Omental fat pad (tissue), 4 donors: Measurements from ENCODE around the gene ORC5. TPM values are rescaled to one million over a fixed set of nuclear protein-coding genes. Genes with fewer than 3 reads are reported as not detected.
"Not testable (repeated sequence)": the region's sequence is repeated elsewhere in the genome, so short reads cannot be mapped to it uniquely, and the experiment has no call there.

ENCODE experiments used
- ATAC-seq: fragments of 150-250 bp; one replicate; pipeline ENCODE4 v1.9.1; 2016; ENCODE audit warnings: mild to moderate bottlenecking, moderate library complexity; ENCODE audit not compliant: low FRiP score
- DNase-seq: peaks from one replicate; pipeline ENCODE4 v3.0.0-alpha.2; 2019; ENCODE audit warnings: low spot score
- total RNA-seq, 4 donors: library from RNA; depleted of rRNA; stranded (reverse); fragments of >200 nt; gene quantifications; one replicate each; pipeline ENCODE4 v1.1.0, GENCODE V29; 2016
- TF ChIP-seq, protein P1 (sequence below), 3 donors: fragments of 450-650 bp; IDR thresholded peaks; one replicate each; pipeline ENCODE4 v1.5.1; 2016 to 2017; ENCODE audit warnings: antibody characterized with exemption in 3 of 3, mild to moderate bottlenecking in 3 of 3, moderate library complexity in 2 of 3

The ORC5 gene
- total RNA-seq, 4 donors from 2014 or later: 9.4 to 19.9 (median 13.1) TPM

DNA sequence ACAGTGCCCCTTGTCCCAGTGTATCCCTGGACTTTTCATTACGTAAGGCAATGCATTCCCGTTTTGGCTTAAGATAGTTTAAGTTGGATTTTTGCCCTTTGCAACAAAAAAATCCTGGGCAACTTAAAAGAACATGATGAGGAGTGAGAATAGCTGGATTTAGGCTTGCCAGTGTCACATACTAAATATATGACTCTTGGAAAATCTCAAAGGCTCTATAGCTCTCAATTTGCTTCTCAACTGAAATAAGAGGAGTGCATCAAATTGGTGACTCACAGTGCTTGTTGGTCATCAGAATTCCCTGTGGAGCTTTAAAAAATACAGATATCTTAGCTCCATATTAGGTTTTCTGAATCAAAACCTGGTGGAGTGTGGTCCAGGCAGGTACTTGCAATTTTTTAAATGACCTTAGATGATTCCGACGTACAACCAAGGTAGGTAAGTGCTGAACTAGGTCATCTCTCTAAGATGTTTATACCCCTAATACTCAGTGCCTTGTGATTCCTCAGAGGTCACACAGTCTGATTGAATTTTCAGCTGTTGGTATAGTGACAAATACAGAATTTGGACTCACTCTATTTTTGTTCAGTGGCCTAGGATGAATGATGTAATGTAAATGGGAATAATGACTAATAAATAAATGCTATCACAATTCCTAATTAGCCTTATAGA is 33.9 kb upstream of the ORC5 start:
- ATAC-seq: no peak
- DNase-seq: no peak
- TF ChIP-seq, protein P1, sequence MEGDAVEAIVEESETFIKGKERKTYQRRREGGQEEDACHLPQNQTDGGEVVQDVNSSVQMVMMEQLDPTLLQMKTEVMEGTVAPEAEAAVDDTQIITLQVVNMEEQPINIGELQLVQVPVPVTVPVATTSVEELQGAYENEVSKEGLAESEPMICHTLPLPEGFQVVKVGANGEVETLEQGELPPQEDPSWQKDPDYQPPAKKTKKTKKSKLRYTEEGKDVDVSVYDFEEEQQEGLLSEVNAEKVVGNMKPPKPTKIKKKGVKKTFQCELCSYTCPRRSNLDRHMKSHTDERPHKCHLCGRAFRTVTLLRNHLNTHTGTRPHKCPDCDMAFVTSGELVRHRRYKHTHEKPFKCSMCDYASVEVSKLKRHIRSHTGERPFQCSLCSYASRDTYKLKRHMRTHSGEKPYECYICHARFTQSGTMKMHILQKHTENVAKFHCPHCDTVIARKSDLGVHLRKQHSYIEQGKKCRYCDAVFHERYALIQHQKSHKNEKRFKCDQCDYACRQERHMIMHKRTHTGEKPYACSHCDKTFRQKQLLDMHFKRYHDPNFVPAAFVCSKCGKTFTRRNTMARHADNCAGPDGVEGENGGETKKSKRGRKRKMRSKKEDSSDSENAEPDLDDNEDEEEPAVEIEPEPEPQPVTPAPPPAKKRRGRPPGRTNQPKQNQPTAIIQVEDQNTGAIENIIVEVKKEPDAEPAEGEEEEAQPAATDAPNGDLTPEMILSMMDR (IDR thresholded peaks at IDR 0.05): no peak

DNA sequence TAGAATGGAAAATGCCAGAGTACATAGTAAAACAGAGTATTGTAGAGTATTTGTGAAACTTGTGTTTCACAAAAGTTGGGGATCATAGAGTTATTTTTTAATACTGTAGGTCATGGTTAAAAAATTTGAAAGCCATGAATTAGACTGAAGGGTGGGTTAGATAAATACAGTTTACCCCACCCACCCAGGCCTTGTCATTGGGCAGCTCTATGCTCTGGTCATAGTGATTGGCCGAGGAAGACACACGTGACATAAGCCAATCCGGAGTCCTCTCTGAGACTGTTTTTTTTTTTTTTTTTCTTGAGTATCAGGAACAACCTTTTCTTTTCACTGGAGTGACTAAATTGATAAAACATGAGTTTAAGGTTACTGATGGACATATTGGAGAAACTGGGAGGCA is 33.3 kb upstream of the ORC5 start:
- DNase-seq (no peak), ATAC-seq (no peak)
- TF ChIP-seq, protein P1 (IDR thresholded peaks at IDR 0.05): no peak

DNA sequence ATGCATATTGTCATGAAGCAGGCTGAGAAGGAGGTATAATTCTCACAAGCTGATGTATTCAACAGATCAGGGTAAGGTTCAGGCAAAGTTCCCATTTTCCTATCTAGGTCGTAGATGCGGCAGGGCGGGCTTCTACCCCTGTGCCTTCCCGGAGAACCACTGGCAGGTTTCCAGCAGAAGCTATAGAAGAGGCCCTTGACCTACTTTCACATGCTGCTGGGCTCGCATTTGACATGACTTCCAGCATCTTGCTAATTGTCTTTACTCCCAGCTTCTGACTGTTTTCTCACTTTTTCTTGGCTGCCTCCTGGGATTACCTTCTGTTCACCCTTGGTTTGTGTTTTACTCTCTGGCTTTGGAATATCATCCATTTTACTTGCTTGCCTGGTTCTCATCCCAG is 32.6 kb upstream of the ORC5 start:
- TF ChIP-seq, protein P1 (IDR thresholded peaks at IDR 0.05): no peak
- ATAC-seq (no peak), DNase-seq (no peak)

DNA sequence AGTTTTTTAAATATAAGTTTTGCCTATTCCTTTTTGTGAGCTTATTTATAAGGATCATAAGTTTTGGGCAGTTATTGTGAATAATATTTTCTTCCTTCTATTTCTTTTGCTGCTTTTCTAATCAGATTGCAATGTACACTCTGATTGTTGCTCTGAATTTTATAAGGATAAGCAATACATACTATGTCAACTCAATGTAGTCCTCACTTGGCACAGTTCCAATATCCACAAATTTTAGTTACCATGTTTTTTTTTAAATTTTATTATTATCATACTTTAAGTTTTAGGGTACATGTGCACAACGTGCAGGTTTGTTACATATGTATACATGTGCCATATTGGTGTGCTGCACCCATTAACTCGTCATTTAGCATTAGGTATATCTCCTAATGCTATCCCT is 27.2 kb upstream of the ORC5 start:
- ATAC-seq, DNase-seq: not testable (repeated sequence)

DNA sequence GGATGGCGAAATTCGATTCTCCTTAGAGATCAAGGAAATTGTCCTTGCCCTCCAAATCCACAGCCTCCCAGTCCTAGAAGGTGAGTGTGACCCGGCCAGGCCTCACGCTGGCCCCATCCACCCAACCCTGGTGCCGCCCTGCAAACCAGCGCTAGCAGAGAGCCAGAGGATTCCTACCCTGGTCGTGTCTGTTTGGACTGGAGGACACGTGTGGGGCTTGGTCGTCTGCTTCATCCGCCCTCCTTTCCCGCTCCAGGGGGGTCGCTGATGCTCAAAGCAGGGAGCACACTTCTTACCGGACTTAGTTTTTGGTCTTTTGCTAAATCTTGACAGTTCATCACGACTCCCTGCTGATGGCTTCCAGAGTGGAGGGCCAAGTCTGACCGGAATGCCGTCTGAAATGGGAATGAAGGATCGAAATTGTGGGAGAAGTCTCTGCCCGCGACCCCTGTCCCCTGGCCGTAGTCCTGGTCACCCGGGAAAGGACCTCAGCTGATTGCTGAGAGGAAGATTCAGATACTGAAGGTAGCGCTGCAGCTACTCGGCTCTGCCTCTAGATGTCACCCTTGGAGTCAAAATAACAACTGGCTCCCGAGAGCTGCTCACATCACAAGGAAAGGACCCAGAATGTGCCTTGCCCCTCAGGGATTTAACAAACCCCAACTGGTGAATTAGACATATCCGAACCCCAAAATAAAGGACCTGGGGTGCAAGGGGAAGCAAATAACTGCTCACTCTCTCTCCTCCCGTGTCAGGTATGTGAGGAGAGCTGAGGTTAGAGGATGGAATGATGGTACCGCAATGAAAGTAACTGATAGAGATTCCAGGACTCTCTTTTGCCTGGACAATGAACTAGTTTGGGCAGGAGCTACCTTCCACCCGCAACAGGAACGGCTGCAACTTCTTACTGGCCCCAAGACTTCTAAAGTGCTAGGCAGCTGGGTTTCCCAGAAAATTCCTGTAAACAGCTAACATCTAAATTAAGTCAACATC is 23.5 kb upstream of the ORC5 start:
- no peak for ATAC-seq
- TF ChIP-seq, protein P1 (IDR thresholded peaks at IDR 0.05): no peak
- DNase-seq: no peak

DNA sequence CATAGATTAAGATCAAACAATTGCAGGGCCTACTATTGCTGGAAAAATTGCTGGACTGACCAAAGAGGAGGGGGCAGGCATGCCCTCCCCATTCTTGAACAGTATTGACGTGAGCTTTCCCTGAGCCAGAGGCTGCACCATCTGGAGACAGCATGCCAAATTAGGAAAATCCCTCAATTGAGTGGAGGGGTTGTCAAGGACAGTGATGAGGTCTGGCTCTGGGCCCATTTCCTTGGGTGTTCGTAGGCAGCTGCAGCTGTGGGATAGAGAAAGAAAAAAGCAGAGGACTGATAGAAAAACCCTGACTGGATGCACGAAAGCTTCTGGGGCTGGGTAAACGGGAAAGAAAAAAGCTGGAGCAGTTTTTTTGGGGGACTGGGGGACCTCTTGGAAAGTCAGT is 22.8 kb upstream of the ORC5 start:
- TF ChIP-seq, protein P1 (IDR thresholded peaks at IDR 0.05): no peak
- DNase-seq: no peak

DNA sequence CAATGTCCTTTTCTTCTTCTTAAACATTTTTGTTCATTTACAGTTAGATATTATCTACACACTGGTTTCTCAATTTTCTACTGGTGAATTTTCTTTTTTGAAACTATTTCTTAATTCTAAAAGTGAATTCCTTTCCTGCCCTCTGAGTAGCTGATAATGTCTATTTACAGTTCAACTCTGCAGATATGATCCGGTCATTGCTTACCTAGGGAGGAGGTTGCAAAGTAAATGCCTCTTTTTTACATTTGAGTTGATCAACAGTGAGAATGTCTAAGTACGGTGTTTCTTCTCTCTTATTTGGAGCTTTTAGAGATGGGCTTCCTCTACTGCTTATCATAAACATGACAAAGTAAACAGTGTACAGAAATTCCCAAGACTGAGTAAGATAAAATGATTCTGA is 20.6 kb upstream of the ORC5 start:
- ATAC-seq (no peak), DNase-seq (no peak)
- TF ChIP-seq, protein P1 (IDR thresholded peaks at IDR 0.05): no peak

More for the DNA sequence above, 22.8 kb upstream of the ORC5 start:
- ATAC-seq: no peak
